ENCODE data around the gene FAM241A. TPM values are rescaled to one million over a fixed set of nuclear protein-coding genes. Genes with fewer than 3 reads are reported as not detected.
"Not testable (repeated sequence)": the region's sequence is repeated elsewhere in the genome, so short reads cannot be mapped to it uniquely, and the experiment has no call there.

FAM241A gene
- total RNA-seq, 1 donor from 2014 or later, result 2.6 TPM

DNA sequence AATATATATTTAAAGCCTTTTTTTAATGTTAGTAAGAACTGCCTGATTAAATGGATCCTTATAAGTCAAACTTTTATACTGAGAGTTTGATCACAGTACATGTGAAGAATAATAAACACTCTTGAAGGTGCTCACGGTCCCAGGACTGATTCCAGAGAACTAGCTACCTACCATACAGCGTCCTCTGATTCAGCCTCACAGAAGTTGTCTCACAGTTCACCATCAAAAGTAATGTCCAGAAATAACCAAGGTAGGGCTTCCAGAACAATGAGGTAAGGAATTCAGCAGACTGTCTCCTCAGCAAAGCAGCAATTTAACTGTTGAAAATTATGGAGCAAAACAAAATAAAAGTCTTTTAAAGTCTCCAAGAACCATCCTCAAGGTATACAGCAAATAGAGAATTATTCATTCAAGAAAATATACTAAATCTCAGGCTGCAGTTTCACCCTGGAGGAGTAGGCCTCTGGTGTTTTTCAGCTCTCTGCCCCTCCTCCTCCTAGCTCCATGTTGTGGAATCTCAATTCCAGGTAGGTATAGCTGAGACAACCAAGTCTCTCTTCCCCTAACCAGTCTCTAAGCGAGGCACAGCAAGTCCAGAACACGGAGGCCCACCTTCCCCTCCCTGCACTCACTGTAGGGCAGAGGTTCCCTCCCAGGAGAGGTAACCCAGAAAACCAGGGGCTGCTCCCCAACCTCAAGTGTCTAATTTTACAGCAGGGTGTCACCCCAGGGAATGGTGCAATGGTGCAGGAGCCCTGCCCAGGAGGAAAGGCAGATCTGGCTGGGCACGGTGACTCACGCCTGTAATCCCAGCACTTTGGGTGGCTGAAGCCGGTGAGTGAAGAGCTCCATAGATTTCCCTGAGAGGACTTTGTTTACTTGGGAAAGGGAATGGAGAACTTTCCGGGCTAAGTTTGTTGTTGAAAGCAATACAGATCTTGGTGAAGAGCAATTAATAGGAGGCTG is 28.6 kb downstream of the FAM241A start:
- no peak for DNase-seq (ENCODE audit: low spot score)

DNA sequence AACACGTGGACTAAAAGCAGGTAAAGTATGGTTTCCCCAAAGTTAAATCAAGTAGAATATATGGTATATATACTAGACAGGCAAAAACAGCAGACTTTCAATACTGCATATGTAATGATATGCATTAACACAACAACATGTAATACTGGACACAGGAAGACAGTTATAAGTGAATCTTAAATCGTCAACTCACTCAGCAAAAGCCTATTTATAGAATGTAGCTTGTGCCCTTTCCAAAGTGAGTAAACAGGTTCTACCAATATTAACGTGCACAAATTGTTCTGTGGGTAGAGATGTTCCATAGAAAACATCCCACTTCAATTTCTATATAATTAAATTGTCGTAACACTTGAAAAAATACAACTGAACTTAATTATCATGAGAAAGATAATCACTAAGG is 30.6 kb downstream of the FAM241A start:
- DNase-seq (ENCODE audit: low spot score), result no peak

DNA sequence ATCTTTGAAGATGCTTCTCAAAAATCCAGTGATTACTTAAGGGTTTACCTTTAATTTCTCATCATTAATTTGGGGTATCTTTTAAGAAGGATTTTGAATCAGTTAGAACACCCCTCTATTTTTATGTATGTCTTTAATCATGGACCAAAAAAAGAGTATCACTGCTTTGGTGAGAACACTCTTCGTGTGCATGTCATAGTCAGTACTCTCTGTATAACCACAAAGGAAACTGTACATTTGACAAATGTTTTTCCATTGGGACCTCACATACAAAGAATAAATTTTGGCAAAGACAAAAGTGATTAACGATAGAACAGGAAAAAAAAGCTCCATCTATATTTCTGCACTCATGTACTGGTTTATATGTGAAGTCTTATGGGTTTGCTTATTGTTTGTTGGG is 31.3 kb downstream of the FAM241A start:
- DNase-seq (ENCODE audit: low spot score), result no peak

DNA sequence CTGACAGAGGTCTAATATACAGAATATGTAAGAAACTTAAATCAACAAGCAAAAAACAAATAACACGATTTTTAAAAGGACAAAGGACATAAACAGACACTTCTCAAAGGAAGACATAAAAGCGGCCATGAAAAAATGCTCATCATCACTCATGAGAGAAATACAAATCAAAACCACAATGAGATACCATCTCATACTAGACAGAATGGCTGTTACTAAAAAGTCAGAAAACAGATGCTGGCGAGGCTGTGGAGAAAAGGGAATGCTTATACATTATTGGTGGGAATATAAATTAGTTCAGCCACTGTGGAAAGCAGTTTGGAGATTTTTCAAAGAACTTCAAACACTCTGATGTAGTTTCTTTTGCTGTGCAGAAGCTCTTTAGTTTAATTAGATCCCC is 33.5 kb downstream of the FAM241A start:
- not testable (repeated sequence) for DNase-seq (ENCODE audit: low spot score)

DNA sequence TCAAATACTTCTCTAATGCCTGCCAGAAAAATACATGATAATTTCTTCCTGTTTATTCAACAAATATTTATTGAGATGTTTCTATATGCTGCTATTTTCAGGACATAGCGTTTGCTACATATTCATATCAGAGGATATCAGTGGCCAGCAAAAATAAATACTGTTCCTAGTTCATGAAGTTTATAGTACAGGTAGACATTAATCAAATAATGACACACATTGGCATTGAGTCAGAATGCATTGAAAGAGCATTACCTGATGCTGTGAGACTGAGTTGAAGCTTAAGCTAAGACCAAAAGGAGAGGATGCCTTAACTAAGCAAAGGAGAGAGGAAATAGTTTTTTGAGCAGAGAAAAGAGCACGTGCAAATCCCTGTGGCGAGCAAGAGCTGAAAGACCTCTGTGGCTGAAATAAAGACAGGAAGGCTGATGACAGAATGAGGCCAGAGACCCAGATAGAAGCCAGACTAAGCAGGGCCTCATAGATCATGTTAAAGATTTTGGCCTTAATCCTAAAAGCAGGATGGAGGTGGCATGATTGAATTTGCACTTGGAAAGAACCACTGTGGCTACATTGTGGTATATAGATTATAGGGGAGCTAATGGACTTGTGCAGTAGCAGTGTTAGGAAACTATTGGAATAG is 36.2 kb downstream of the FAM241A start:
- no peak for DNase-seq (ENCODE audit: low spot score)

DNA sequence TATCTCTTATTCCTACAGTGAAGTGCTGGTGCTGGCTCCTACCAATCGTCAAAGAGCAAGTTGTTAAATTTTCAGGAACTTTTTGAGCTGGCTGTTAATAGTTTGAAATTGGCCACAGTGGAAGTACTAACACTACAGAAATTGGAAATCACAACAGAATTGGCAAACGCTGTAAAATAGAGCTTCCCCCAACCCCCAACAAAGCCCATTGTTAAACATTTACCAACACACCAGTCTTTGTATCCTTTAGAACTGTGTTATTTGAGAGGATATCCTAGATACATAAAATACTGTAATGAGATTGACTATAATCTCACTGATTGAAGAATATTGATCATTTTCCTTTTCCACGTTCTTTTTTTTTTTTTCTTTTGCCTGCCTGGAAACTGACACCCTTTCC is 37.4 kb downstream of the FAM241A start:
- DNase-seq (ENCODE audit: low spot score), result no peak

DNA sequence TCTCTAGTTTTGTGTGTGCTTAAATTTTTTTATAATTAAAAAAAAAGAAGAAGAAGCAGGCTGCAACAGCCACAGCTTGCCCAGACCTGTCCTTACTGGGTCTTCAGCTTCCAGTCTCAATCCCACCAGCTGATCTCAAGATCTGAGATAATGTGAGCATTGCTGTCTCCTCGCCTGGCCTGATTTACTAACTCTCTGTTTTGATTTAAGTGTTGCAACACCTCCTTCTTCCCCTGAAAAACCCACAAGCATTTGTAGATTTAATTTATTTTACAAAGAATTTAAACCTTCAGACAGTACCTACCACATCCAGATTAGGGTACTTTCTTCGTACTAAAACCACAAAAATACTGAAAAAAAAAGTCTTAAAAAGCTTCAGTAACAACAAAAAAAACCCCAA is 38.0 kb downstream of the FAM241A start:
- no peak for DNase-seq (ENCODE audit: low spot score)

DNA sequence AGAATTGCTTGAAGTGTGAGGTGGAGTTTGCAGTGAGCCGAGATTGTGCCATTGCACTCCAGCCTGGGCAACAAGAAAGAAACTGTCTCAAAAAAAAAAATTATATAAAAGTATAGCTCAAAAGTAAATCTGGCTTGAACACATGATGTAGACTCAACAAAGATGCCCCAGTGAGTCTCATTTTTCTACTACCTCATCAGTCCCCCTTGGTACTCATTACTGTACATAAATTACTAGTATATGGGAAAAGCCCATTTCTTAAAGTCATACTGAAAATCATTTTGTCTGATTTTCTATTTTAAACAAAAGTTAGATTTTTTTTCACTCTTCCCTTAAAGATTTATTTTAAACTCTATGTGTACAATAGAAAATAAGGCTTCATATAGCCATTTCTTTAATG is 39.2 kb downstream of the FAM241A start:
- no peak for DNase-seq (ENCODE audit: low spot score)

DNA sequence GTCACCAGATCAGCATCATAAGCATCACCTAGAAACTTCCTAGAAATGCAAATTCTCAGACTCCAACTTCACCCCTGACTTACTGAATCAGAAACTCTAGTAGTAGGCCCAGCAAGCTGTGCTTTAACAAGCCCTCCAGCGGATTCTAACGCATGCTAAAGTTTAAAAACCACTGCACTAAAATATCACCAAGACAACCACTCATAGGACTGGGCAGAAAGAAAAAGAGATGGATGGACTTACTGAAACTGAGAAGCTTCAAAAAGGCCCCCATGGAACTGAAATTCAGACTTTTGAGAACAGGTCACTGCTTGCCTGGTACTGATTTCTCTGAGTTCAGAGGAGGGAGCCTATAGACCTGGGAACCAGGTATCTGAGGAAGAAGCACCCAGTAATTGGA is 40.1 kb downstream of the FAM241A start:
- no peak for DNase-seq (ENCODE audit: low spot score)

DNA sequence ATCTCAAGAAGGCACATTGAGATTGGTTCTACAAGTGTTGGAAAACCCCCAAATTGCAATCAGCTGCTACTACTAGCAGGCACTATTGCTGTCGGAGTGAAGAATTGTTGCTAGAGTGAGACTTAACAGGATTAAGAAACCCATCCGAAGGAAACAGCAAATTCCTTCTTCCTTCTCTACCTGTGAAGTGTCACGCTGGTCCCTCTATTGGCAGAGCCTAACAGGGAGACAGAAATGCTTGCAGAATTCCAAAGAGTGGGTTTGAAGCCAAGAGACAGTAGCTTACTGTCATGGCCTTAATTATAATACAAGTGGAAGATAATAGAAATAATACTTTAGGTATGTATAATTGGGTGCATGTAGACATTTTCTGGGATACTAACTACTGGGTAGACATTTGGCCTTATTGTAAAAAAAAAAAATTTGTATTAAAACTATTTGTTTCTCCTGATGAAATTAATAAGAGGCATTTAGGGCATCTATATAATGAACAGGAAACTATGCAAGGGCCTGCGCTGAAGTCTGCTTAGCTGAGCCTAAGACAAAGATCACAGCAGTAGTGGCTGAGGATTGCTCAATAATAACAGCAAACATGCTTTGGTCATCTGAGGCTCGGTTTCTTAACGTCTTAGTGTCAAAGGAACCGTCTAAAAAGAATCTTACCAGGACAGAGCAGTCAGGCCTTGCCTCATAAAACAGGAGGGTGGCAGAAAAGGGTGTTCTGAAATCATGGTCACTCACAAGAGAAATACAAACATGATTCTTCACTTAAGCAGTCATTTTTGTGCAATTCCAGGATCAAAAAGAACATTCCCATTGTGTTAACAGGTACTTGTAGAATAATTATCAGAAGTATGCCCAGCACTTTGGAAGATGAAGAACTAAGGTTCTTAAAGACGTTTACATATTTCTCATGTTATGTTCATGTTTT is 40.8 kb downstream of the FAM241A start:
- no peak for DNase-seq (ENCODE audit: low spot score)

DNA sequence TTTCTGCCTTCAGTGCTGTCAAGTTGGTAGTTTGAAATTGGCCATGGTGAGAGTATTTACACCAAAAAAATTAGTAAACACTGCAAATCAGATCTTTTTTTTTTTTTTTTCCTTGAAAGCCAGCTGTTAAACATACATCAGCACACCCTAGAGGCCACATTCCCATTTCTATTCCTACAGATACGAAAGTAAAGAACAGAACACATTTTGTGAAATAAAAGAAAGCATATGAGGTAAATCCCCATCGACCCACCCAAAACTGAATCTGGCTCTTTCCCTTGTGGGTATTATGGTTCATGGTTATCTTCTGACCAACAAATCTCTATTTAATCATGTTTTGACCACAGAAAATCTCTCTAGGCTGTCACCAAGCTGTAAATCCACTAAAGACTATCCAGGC is 44.5 kb downstream of the FAM241A start:
- DNase-seq (ENCODE audit: low spot score), result no peak

DNA sequence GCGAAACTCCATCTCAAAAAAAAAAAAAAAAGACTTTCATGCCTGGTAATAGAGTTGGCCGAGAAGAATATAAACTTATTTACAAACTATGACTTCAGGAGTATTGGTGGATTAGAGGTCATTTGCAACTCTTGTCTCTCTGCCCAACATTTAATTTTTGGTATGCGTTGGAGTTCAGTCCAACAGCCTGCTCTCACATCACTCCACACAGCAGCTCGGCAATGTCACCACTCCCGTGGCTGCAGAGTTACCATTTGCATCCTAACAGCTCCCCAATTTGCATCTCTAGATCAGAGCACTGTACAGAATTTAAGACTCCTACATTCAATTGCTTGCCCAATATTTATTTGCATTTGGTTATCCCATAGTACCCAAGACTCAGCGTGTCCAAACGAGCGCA is 45.4 kb downstream of the FAM241A start:
- DNase-seq (ENCODE audit: low spot score), result no peak

DNA sequence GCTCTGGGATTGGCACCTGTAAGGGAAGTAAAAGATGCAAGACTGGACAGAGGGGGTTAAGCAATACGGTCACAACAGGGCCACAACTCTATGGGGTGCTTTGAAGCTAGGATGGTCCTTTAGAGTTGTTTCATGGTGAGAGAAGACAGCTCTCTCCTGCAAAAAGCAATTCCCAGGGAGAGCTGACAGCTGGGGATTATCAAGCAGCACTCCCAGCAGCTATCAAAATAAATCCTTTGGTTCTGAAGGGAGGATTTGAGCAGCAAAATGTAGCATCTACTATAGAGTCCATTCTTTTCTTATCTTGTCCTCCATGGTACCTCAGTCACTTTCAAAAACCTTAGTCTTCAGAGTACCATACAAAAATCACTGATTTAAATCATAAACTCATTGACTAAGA is 51.2 kb downstream of the FAM241A start:
- DNase-seq (ENCODE audit: low spot score), result no peak

DNA sequence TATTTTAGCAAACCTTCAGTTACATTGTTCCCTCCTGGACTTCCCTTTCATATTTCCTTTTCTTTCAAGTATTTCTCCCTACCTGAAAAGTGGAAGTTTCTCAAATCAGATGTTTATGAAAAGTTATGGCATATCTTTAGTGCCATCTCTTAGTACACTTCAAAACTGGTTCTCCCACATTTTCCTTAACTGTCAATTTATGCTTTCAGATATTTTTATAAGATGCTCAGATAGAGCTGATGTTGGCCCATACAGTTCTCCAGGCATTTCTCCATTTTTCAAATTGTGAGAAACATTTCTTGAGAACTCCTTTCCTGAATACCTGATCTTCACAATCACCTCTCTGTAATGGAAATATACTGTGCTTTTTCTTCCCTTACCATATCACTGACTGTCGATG is 53.8 kb downstream of the FAM241A start:
- DNase-seq (ENCODE audit: low spot score), result no peak

DNA sequence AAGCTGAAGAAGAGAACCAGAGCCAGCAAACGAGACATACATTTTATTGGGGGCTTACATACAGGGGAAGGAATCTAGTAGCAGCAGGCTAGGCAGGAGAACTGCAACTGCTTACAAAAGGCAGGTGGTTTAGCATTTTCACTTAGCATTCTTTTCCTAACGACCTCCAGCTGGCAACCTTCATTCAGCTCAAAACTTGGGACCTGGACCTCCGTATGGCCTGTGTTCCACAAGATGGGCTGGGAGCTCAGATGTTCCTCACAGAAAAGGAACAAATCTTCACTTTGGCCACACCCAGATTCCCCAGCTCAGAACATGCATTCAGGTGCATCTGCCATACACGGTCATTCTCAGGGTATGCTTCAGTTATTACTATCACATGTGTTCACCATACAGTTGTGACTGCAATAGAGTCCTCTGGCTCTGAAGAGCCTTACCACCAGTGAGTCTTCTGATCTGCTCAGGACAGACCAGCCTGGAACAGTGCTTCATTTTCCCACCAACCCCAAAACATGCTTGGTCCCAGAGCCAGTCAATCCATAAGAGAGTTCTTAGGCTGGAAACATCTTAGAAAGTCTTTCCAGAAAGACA is 56.8 kb downstream of the FAM241A start:
- DNase-seq (ENCODE audit: low spot score), result no peak

DNA sequence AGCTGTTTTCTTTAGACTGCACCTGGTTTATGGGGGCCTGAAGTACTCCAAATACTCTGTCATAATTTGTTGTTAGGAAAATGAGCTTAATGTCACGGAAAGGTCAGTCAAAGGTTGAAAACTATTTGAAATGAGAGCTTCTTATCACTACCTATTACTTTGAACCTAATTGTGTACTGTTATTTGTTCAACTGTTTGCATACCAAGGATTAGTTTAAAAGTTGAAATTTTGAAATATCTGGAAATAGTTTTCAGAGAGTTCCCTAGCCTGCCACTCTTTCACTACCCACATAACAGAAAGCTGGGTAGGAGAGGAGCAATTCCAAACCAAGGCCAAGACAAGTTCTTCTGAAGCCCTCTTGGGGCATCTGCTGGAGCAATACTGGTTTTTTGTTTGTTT is 58.3 kb downstream of the FAM241A start:
- DNase-seq (ENCODE audit: low spot score), result no peak

DNA sequence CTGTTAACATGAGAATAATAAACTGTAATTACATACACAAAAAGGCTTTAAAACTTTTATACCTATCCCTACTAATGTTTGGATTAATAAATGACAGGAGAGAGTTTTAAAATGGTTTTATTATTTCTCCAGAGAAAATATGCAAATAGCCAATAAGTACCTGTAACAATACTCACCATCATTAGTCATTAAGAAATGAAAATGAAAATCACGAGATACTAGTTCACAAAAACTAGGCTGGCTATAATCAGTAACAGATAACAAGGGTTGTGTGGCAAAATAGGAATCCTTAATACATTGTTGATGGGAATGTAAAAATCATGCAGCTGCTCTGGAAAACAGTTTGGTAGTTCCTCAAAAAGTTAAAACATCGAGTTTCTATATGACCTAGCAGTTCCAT is 61.2 kb downstream of the FAM241A start:
- no peak for DNase-seq (ENCODE audit: low spot score)

DNA sequence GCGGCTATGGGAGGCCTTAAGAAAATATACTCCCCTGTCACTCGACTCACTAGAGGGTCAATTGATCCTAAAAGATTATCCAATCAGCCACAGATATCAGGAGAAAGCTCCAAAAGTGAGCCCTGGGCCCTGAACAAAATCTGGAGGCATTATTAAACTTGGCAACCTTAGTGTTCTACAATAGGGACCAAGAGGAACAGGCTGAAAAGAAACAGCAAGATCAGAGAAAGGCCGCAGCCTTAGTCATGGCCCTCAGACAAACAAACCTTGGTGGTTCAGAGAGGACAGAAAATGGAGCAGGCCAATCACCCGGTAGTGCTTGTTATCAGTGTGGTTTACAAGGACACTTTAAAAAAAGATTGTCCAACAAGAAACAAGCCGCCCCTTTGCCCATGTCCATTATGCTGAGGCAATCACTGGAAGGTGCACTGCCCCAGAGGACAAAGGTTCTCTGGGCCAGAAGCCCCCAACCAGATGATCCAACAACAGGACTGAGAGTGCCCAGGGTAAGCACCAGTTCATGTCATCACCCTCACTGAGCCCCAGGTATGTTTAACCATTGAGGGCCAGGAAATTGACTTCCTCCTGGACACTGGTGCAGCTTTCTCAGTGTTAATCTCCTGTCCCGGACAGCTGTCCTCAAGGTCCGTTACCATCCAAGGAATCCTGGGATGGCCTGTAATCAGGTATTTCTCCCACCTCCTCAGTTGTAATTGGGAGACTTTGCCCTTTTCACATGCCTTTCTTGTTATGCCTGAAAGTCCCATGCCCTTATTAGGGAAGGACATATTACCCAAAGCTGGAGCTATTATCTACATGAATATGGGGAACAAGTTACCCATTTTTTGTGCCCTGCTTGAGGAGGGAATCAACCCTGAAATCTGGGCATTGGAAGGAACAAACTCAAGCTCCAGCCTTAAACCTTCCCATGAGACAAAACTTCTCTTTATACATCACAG is 63.2 kb downstream of the FAM241A start:
- not testable (repeated sequence) for DNase-seq (ENCODE audit: low spot score)

DNA sequence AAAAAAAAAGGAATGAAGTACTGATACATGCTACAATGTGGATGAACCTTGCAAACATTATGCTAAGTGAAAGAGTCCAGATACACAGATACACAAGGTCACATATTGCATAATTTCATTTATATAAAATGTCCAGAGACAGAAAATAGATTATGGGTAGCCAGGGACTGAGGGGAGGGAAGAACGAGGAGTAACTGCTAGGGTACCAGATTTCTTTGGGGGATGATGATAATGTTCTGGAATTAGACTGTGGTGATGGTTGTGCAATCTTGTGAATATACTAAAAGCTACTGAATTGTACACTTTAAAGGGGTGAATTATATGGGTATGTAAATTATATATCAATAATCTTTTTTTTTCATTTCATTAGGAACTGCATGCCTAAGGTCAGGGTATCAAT is 65.5 kb downstream of the FAM241A start:
- DNase-seq (ENCODE audit: low spot score), result no peak

DNA sequence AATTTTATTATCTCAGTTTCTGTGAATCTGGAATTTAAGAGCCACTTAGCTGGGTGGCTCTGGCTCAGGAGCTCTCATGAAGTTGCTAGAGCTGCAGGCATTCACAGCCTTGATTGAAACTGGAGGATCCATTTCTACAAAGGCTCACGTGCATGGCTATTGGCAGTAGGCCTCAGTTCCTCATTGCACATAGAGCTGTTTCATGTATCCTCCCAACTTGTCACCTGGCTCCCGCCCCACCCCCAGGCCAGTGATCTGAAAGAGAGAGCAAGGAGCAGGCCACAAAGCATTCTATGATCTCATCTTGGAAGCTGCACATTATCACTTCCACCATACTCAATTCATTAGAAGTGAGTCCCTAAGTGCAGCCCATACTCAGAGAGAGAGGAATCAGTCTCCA is 67.8 kb downstream of the FAM241A start:
- DNase-seq (ENCODE audit: low spot score), result no peak

DNA sequence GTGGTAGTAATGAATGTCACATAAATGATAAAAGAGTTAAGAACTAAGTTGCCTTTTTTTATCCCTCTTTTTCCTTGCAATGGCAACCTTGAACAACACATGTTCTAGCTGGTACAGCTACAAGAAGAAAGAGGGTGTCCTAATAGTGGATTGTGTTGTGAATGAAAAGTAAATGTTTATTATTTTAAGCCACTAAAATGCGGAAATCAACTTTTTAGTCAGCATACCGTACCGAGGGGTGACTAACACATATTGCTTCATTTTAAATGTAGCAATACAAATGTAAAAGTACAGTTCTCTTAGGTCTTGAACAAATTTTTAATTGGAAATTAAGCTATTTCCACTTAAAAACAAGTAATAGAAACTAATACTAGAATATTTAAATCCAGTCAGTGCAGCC is 68.6 kb downstream of the FAM241A start:
- no peak for DNase-seq (ENCODE audit: low spot score)
